Kidney glomerular epithelial cell (primary cell): ENCODE data around the gene ARHGEF3.

Source experiments
- DNase-seq: peaks from one replicate; lab custom pipeline; 2025; lab: John Stamatoyannopoulos, UW

ARHGEF3 gene

GRCh38 chr3:56822501-56822900 lies 20.8 kb upstream of the ARHGEF3 start:
- no peak for DNase-seq

GRCh38 chr3:56819016-56819809 lies 17.5 kb upstream of the ARHGEF3 start:
- no peak for DNase-seq

DNA sequence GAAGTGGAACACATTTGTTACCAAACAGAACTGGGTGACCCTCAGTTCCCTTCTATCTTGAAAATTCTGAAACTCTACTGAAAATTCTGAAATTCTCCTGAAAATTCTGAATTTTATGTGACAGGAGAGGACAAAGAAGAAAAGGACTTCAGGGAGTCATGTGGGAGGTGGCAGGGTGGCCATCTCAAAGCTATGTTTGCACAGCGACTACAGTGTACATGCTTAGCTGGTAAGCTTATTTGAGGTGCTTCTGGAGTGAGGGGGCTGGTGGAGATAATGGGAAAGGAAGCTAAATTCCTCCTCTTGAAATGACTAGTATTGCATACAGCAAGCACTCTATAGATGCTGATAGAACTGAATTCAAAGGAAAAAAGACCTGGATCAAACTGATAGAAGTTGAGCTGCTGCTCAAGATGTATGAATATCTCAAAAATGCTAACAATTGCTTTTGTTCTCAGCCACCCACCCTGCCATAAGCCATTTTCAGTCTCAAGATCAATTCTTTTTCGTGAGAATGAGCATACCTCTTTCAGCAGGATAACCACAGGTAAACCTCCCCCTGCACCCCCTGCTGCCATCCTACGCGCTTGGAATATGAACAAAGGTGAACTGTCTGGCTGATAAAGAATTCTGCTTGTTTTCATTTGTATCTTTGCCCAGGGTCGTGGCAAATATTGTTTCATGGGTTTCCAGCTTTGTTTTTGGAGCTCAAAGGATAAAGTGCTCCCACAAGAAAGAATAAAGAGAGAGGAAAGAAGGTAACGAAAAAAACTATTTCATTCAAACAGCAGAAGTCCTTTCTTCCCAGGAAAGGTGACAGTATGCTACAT lies 16.6 kb upstream of the ARHGEF3 start:
- DNase-seq: no peak

DNA sequence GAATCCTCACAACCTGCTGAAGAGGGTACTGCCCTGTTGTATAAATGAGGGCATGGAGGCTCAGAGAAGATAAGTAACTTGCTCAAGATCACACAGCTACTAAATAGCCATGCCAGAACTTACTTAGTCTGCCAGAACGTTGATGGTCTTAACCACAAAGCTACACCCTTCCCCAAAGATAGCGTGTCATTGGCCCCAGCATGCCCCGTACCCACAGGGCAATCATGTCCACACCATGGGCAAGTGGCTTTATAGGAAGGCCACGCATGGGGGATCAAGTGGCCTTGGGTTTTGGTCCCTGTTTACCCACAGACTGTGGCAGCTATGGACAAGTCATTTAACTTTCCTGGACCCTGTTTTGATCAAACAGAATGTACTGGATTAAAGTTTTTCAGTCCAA lies 15.9 kb upstream of the ARHGEF3 start:
- DNase-seq: no peak

- DNase-seq: no peak
Observed at GRCh38 chr3:56816061-56816460, 14.3 kb upstream of the ARHGEF3 start.

DNA sequence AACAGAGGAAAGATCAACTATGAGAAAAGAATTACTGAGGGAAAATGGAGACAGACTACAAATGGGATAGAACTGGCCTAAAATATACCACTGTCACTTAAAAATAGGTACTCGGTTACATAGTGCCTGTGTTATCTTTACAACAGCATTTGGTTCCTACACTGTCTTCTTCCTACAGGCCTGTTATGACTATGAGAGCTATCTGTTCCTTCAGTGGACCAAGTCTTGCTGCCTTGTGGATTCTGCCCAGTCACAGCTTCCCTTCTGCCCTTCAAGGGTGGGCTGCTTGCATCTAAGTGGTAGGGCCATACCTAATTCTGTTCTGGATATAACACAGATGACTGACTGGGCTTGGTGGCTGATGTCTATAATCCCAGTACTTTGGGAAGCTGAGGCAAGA lies 13.8 kb upstream of the ARHGEF3 start:
- no peak for DNase-seq

GRCh38 chr3:56813653-56813960 lies 11.9 kb upstream of the ARHGEF3 start:
- no peak for DNase-seq

GRCh38 chr3:56812754-56813652 lies 11.3 kb upstream of the ARHGEF3 start:
- DNase-seq: peak; percentile 18

DNA sequence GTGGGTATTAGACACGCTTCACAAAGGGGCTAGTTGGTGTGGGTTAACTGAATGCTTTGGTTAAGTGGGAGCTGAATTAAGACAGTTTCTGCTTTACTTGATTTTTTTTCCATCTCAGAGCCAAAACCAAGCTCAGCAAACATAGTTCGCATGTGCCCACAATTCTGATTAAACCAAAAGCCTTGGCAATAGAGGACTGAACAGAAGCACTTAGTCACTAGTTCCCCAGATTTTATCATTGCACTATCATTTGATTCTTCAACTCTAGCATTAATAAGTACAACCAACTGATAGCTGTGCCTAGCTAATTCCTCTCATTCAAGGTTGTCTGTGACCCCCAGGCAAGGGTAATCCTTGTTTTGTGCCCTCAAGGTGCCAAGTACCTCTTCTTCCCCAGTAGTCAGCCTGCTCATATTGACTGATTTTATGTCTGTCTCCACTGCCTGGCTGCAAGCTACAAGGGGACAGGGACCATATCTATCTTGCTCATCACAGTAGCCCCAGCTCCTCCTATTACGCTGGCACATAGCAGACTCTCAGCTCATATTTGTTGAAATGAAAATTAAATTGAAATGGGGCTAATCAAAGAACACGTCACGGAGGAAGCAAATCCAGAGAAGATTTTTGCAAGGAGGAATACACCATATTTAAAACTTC lies 9.9 kb upstream of the ARHGEF3 start:
- DNase-seq: no peak

DNA sequence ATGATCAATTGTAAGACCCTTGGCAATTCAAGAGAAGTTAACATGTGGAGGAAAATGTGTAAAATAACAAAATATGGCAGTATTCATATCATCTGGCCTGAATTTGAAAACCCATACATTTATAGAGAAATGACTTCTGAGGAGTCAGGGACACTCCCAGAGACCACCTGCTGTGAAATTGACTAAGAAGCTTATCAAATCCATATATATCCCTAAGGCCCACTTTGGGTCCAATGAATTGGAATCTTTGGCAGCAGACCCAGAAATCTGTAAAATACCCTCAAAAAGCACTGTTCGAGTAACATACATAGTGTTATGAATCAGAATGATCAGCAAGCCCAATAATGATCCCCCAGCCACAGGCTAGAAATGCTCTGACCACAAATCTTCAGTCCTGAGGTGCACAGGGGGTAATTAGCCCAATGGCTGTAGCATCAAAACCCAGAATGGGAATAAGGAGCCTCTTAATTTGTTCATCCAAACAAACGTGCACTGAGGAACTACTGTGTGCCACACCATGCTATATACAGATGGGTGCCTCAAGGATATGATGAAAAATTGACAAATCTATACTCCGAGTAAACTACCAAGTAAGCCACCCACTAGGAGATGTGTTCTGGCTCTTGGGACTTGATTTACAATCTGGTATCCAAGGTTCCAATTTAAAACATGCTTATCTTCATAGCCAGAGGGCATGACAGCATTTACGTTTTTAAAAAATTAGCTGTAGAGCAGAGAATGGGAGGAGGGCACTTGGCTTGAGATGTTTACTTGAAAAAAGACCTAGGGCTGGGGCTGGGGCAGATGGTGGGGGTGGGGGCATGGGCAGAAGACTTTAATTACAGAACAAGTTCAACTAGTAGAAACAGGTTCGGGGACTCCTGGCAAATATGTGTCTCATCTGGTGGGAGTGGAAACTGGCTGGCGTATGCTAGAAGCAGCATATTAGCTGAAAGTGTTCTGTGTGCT lies 9.1 kb upstream of the ARHGEF3 start:
- DNase-seq: no peak

GRCh38 chr3:56806407-56806806 lies 4.7 kb upstream of the ARHGEF3 start:
- DNase-seq: no peak

DNA sequence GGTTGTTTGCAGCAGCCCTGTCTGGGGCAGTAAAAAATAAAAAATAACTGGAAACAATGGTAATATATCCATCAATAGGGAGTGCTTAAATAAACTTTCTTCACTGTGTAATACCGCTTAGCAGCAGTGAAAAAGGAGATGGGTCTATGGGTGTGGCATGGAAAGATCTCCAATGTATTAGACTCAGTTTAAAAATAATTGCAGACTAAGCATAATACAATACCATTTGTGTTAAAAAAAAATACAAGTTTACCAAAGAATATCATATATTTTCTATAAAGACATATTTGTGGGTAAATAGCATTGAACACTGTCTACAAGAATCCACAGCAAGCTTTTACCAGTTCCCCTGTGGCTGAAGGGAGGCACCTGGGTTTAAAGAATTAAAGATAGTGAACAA lies 1.0 kb upstream of the ARHGEF3 start:
- DNase-seq: no peak

DNA sequence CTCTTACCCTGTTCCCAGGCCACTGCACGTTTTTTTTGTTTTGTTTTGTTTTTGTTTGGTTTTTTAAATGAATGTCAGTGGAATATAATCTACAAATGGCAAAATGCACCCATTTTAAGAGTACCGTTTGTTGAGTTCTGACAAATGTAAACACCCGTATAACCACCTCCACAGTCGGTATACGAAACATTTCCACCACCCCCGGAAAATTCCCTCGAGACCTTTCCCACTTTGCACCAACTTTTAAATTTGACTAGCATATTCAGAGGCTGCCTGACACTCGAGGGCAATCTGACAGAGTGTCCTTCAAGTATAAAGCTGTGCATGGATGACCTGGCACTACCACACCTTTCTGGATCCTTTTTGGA lies 613 bp upstream of the ARHGEF3 start:
- DNase-seq: no peak

DNA sequence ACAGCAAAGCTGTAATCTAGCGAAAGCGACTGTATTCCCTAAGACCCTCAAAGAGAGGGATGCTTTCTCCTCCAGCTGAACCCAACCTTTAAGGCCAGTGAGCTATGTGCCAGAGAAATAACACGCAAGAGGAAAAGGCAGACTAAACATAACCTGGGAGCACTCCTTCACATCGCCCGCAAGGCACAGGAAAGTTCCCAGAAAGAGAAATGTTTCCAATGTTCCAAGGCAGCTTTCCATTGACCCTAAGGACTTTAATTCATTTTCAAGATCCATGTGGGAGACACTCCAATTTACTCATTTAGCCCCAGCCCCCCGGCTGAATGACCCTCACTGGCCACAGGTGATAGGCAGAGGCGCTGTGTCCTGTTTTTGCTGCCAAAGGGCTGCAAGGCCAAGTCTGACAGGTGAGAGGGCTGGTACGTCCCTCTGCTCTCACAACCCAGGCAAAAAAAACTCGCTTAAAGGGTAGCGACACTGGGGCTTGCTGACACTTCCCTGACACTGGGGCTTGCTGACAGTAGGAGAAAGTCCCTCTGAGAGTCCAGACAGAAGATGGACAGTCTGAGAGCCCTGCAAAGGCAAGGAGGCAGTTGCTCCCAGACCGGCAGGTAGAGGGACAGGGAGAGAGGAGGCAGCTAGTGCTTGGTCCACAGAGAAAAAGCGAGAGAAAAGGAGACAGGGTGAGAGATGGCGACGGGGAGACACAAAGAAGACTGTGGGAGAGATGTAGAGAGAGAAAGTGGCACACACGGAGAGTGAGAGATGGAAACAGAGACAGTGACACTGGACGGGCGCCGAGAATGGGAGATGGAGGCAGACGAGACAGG lies 702 bp downstream of the ARHGEF3 start:
- DNase-seq: no peak

- peak; percentile 68 for DNase-seq
Observed at GRCh38 chr3:56800130-56800831, 1.5 kb downstream of the ARHGEF3 start.

GRCh38 chr3:56799251-56799882 lies 2.4 kb downstream of the ARHGEF3 start:
- DNase-seq: peak; percentile 61

GRCh38 chr3:56796996-56797395 lies 4.8 kb downstream of the ARHGEF3 start:
- DNase-seq: no peak

- no peak for DNase-seq
Observed at GRCh38 chr3:56796202-56796601, 5.5 kb downstream of the ARHGEF3 start.

GRCh38 chr3:56795829-56796185 lies 5.9 kb downstream of the ARHGEF3 start:
- no peak for DNase-seq
